HUES6 (cell line): ENCODE data around the gene AIMP2.
"Not testable (repeated sequence)": the region's sequence is repeated elsewhere in the genome, so short reads cannot be mapped to it uniquely, and the experiment has no call there.

Source experiments
- H3K27ac ChIP-seq: 2 replicates; pipeline ENCODE4 v1.7.0; 2013; ENCODE audit warnings: low read depth, mild to moderate bottlenecking, low read length, inconsistent platforms
- H3K27me3 ChIP-seq: 2 replicates; pipeline ENCODE4 v1.6.1; 2013; ENCODE audit warnings: low read length; ENCODE audit not compliant: control insufficient read depth, insufficient read depth
- H3K36me3 ChIP-seq: 2 replicates; pipeline ENCODE4 v1.6.1; 2013; ENCODE audit warnings: low read length; ENCODE audit not compliant: control insufficient read depth, insufficient read depth
- H3K4me1 ChIP-seq: 2 replicates; pipeline ENCODE4 v1.6.1; 2013; ENCODE audit warnings: low read length; ENCODE audit not compliant: control insufficient read depth, insufficient read depth
- H3K4me3 ChIP-seq: 2 replicates; pipeline ENCODE4 v1.5.1; 2013; ENCODE audit warnings: low read depth, low read length
- H3K9ac ChIP-seq: one replicate; pipeline ENCODE4 v1.6.1; 2013; ENCODE audit warnings: mild to moderate bottlenecking, low read length
- H3K9me3 ChIP-seq: 2 replicates; pipeline ENCODE4 v1.6.1; 2013; ENCODE audit warnings: low read depth, low read length; ENCODE audit not compliant: control insufficient read depth, insufficient read depth

AIMP2 gene

DNA sequence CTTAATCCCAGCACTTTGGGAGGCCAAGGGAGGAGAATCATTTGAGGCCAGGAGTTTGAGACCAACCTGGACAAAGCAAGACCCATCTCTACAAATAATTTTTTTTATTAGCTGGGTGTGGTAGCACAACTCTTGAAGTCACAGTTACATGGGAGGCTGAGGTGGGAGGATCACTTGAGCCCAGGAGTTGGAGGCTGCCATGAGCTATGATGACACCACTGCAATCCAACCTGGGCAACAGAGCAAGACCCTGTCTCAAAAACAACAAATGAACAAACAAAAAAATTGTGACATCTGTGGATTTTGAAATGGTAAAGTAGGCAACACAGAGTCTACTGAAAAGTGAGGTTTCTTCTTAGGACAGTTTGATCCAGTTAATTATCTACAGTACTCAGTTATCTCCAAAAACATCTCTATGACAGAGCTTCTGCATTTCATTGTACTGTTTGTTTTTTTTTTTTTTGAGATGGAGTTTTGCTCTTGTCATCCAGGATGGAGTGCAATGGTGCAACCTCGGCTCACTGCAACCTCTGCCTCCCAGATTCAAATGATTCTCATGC, 18.8 kb downstream of the AIMP2 start:
- Histone ChIP-seq H3K36me3 (peaks cover 92% of the 10 kb centered on the region), H3K4me3 (no peak overlapping the region), H3K9me3 (no peaks in the 10 kb centered on the region), H3K27me3 (no peaks in the 10 kb centered on the region), H3K27ac (no peak overlapping the region), H3K9ac (no peak overlapping the region), H3K4me1 (no peaks in the 10 kb centered on the region)

DNA sequence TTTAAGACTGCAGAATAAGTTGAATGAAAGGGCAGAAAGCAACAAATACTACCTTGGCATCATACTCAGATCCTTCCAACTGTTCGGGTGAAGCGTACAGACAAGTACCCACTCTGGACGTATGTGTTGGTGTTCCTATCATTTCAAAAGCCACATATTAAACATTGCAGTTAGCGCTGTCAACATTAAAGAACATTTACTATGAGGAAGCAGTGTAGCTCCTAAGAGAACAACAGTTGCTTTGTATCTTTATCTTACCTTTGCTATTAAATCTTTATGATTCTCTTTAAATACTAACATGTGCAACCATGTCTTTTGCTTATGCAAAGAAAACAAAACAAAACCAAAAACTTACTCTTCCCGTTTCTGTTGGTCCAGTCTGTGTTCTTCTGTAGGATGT, 19.5 kb downstream of the AIMP2 start:
- Histone ChIP-seq H3K9ac (no peak overlapping the region), H3K27me3 (no peaks in the 10 kb centered on the region)

DNA sequence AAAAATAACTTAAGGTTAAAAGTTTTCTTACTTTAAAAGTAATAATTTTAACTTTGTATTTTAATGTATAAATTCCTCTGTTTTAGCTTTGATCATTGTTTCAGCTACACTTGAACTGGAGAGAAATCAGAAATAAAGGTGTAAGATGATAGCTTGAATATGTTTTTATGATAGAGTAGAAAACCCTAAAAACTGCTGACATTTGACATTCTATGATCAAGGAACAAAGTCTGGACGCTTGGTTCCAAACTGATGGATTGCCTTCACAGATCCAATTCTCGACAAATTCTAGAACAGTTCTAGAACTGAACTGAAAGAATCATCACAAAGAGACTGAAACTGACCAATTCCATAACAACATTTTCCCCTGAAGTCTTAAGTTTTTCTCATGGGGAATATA, 21.9 kb downstream of the AIMP2 start, which contains the start of gene ANKRD61:
Gene ANKRD61, plus strand, starts transcription at position 389 of the 400 bp plus-strand sequence. Its CDS starts 0 bp downstream, at position 389.
- H3K9me3 ChIP-seq, result no peaks in the 10 kb centered on the region
- no peak within 1 kb of the TSS for H3K27ac ChIP-seq
- H3K27me3 ChIP-seq, result no peaks in the 10 kb centered on the region
- no peak within 1 kb of the TSS for H3K4me3 ChIP-seq
- peaks cover 91% of the 10 kb centered on the region for H3K36me3 ChIP-seq
- H3K4me1 ChIP-seq, result no peaks in the 10 kb centered on the region
- H3K9ac ChIP-seq, result no peak within 1 kb of the TSS

More for the DNA sequence above, 19.5 kb downstream of the AIMP2 start:
- Histone ChIP-seq H3K36me3 (peaks cover 90% of the 10 kb centered on the region), H3K27ac (no peak overlapping the region), H3K4me3 (no peak overlapping the region), H3K4me1 (no peaks in the 10 kb centered on the region), H3K9me3 (no peaks in the 10 kb centered on the region)

DNA sequence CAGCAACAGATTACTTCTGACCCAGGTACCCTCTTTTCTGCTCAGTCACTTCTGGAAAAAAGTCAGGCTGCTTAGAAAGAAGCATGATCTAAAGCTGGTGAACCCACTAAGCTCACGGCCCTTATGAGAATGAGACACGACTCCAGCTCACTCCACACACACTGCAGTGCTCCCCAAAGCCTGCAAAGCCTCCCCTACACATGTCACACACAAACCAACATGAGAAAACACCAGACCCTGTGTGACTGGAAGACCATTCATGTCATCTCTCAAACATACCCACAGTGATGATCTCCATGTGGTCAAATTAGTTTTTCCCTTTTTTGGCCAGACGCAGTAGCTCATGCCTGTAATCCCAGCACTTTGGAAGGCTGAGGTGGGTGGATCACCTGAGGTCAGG, 22.5 kb downstream of the AIMP2 start:
- H3K36me3 ChIP-seq, result peaks cover 91% of the 10 kb centered on the region
- no peak overlapping the region for H3K4me3 ChIP-seq
- no peaks in the 10 kb centered on the region for H3K9me3 ChIP-seq
- H3K4me1 ChIP-seq, result no peaks in the 10 kb centered on the region
- H3K27me3 ChIP-seq, result no peaks in the 10 kb centered on the region
- no peak overlapping the region for H3K9ac ChIP-seq
- H3K27ac ChIP-seq, result no peak overlapping the region

DNA sequence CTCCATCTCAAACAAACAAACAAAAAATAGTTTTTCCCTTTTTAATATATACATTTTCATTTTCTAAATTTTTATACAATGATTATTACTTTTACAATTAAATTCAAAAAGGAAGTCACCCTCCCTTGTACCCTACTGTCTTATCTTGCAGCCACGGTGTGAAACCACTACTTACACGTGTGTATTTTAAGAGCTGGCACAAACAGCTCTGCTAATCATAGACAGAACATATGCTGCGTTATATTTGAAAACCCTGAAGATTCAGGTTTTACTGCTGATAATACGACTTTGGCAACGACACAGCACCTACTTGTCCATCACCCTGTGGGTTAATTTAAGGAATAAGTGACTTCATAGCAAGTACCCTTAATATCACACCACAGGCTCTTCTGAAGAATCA, 23.1 kb downstream of the AIMP2 start:
- no peaks in the 10 kb centered on the region for H3K4me1 ChIP-seq
- no peak overlapping the region for H3K27ac ChIP-seq
- H3K9me3 ChIP-seq, result no peaks in the 10 kb centered on the region
- H3K9ac ChIP-seq, result no peak overlapping the region
- H3K36me3 ChIP-seq, result peaks cover 91% of the 10 kb centered on the region
- H3K4me3 ChIP-seq, result no peak overlapping the region
- H3K27me3 ChIP-seq, result no peaks in the 10 kb centered on the region

DNA sequence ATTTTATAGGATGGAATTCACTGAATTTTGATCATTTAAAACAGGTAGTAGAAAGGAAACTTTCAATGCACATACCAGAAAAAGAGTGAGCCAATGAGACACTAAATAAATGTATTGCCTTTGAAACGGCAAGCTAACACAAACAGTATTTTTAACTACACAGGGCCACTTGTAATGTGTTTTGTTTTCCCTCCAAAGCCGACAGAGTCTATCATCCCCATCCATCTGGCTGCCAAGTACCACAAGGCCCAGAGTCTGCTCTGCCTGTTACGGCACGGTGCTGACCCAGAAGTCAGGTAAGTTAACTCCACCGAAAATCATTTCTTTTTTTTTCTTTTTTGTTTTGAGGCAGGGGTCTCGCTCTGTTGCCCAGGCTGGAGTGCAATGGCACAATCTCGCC, 23.6 kb downstream of the AIMP2 start:
- Histone ChIP-seq H3K27me3 (no peaks in the 10 kb centered on the region), H3K4me1 (no peaks in the 10 kb centered on the region), H3K4me3 (no peak overlapping the region), H3K9ac (no peak overlapping the region), H3K9me3 (no peaks in the 10 kb centered on the region), H3K27ac (no peak overlapping the region), H3K36me3 (peaks cover 91% of the 10 kb centered on the region)

DNA sequence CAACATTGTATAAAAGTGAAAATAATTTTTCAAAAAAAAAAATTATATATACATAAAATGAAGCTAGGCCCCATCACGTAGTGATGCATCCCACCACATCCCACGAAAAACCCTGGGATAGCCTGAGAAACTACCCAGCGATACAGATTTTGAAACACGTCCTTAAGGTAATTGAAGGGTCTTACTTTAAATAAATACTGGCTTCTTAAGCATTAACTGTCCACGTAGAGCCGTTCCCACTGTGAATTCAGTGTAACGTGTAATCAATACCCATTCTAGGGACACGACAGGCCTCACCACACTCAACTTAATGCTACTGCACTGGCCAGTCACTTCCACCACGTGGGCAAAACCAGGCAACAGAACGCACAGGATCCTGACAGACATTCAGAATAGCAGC, 26.1 kb downstream of the AIMP2 start:
- Histone ChIP-seq H3K27ac (no peak overlapping the region), H3K36me3 (peaks cover 90% of the 10 kb centered on the region), H3K9ac (no peak overlapping the region), H3K4me3 (no peak overlapping the region), H3K4me1 (no peaks in the 10 kb centered on the region), H3K27me3 (no peaks in the 10 kb centered on the region), H3K9me3 (no peaks in the 10 kb centered on the region)

DNA sequence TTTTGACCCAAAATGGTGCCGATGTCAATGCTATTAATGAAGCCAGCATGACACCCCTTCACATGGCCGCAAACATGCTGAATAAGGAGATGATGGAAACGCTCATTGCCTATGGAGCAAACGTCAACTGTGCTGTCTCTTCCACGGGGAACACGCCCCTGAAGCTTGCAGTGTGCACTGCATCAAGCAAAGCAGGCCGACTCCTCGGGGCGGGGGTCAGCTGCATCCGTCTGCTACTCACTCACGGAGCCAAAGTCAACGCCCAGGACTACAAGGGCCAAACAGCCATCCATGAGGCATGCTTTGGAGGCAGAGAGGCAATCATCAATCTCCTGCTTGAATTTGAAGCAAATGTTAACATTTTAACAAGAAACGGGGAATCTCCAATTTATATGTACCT, 26.6 kb downstream of the AIMP2 start:
- no peak overlapping the region for H3K9ac ChIP-seq
- H3K27me3 ChIP-seq, result no peaks in the 10 kb centered on the region
- no peak overlapping the region for H3K4me3 ChIP-seq
- H3K27ac ChIP-seq, result no peak overlapping the region
- H3K9me3 ChIP-seq, result no peaks in the 10 kb centered on the region
- H3K36me3 ChIP-seq, result peaks cover 90% of the 10 kb centered on the region
- H3K4me1 ChIP-seq, result no peaks in the 10 kb centered on the region

DNA sequence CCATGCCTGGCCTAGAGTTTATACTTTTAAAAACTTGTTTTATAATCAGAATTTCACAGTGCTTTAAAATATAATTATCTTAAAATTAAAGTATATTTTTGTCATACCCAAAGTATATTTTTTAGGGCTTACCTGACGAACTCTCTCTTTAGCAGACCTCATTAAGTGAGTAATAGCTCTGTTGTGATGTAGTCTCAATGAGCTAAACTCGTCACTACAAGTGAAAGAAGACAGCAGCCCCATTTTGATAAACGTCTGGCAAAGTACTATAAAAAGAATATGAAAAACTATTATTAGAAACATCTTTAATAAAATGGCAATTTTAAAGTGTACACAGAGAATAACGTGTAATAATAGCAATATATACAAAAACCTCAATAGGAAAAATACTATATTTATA, 40.7 kb downstream of the AIMP2 start:
- Histone ChIP-seq H3K27me3 (no peaks in the 10 kb centered on the region), H3K4me1 (no peaks in the 10 kb centered on the region), H3K27ac (no peak overlapping the region), H3K36me3 (peaks cover 75% of the 10 kb centered on the region), H3K9ac (no peak overlapping the region), H3K9me3 (no peaks in the 10 kb centered on the region), H3K4me3 (no peak overlapping the region)

DNA sequence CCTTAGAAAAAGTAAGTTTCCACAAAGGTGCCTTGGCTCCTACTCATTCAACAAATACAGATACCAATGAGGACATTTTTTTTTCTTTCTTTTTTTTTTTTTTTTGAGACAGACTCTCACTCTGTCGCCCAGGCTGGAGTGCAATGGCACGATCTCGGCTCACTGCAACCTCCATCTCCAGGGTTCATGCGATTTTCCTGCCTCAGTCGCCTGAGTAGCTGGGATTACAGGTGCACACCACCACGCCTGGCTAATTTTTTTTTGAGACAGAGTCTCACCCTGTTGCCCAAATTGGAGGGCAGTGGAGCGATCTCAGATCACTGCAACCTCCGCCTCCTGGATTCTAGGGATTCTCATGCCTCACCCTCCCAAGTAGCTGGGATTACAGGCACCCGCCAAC, 42.1 kb downstream of the AIMP2 start:
- not testable (repeated sequence) for H3K27me3 ChIP-seq, H3K4me1 ChIP-seq, H3K4me3 ChIP-seq, H3K27ac ChIP-seq, H3K9ac ChIP-seq, H3K9me3 ChIP-seq
- H3K36me3 ChIP-seq, result peaks cover 66% of the 10 kb centered on the region

DNA sequence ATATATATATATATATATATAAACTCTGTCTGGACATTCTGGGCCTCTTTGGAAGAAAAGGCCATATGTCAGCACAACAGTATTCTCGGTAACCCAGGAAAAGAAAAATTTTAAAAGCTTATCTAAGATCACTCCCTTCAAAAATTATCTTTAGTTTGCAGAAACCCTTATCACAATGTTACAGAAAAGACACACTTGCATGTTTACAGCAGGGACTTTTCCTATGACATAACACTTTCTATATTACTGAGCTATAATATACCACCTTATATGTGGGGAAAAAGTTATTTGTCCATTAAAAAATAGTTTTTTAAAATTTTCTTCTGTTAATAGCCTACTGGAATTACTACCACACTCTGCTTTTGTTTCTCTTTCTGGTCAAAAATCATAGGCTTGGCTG, 47.5 kb downstream of the AIMP2 start:
- no peak overlapping the region for H3K9ac ChIP-seq
- peaks cover 4% of the 10 kb centered on the region; the same call in 1 of the 2 replicates for H3K4me1 ChIP-seq
- H3K27ac ChIP-seq, result no peak overlapping the region
- H3K4me3 ChIP-seq, result no peak overlapping the region
- no peaks in the 10 kb centered on the region for H3K9me3 ChIP-seq
- no peaks in the 10 kb centered on the region for H3K27me3 ChIP-seq
- peaks cover 24% of the 10 kb centered on the region for H3K36me3 ChIP-seq
